Measurements from ENCODE around the gene TNXB. TPM values are rescaled to one million over a fixed set of nuclear protein-coding genes. Genes with fewer than 3 reads are reported as not detected.
A peak's percentile ranks its signal among the peaks of the same experiment; 100 is the strongest.
"Not testable (repeated sequence)": the region's sequence is repeated elsewhere in the genome, so short reads cannot be mapped to it uniquely, and the experiment has no call there.

TNXB gene
- total and polyA plus RNA-seq, 5 experiments from 2014 or later = 0.13 to 17.8 (median 14.5) TPM; not detected in 2

- peaks cover 24 to 40% (median 34%) of the 10 kb centered on the region in 4 donors for H3K4me1 Mint-ChIP-seq
- H3K4me3 Mint-ChIP-seq = peak overlapping the region in 6 of 10 donors; percentile 14 to 69 (median 52)
- DNase-seq = peak in 1 of 10 donors; percentile 31
- peaks cover 3 to 21% (median 7%) of the 10 kb centered on the region in 5 donors for H3K27me3 Mint-ChIP-seq
- peaks cover 0 to 1% (median 0%) of the 10 kb centered on the region in 3 donors for H3K36me3 Mint-ChIP-seq
- no peaks in the 10 kb centered on the region for H3K9me3 Mint-ChIP-seq
- ATAC-seq = peak; percentile 32 to 38
- POLR2A ChIA-PET = no interaction called here
- H3K27ac Mint-ChIP-seq = peak overlapping the region in 8 of 10 donors; percentile 24 to 92 (median 70)
These were observed 977 bp downstream of the TNXB start for GRCh38 chr6:32108094-32108627.

GRCh38 chr6:32107406-32107805, 1.7 kb downstream of the TNXB start:
- ATAC-seq = no peak
- Mint-ChIP-seq H3K4me3 (peak overlapping the region in 2 of 10 donors; percentile 47 to 59), H3K36me3 (peaks cover 0 to 1% (median 0%) of the 10 kb centered on the region in 3 donors), H3K27ac (peak overlapping the region in 2 of 10 donors; percentile 62 to 92), H3K4me1 (peaks cover 24 to 37% (median 33%) of the 10 kb centered on the region in 4 donors), H3K9me3 (no peaks in the 10 kb centered on the region), H3K27me3 (peaks cover 3 to 21% (median 7%) of the 10 kb centered on the region in 5 donors)
- POLR2A ChIA-PET = no interaction called here
- DNase-seq = peak in 1 of 10 donors; percentile 46

- Mint-ChIP-seq H3K9me3 (no peaks in the 10 kb centered on the region), H3K27me3 (peaks cover 5 to 23% (median 7%) of the 10 kb centered on the region in 5 donors), H3K4me1 (peaks cover 24 to 37% (median 30%) of the 10 kb centered on the region in 4 donors), H3K36me3 (peaks cover 0 to 1% (median 0%) of the 10 kb centered on the region in 3 donors), H3K27ac (no peak overlapping the region), H3K4me3 (no peak overlapping the region)
- no peak for DNase-seq
- POLR2A ChIA-PET = no interaction called here
- ATAC-seq = no peak
These were observed 3.7 kb downstream of the TNXB start for GRCh38 chr6:32105433-32105832.

DNA sequence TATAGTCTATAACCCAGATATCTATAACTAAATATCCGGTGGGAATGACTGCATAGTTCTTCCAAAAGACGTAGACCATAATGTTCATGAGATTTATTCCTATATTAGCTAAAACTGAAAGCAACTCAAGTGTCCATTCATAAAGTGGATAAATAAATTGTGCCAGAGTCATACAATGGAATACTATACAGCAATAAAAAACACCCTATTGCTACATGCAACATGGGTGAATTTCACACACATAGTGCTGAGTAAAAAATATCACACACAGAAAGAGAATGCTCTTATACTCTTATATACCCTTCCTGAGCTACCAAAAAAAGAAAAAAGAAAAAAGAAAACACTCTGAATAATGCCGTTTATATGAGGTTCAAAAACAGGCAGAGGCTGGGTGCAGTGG, 6.9 kb downstream of the TNXB start:
- ATAC-seq (no peak), DNase-seq (peak in 1 of 10 donors; percentile 8)
- Mint-ChIP-seq H3K36me3 (peaks cover 0 to 1% (median 0%) of the 10 kb centered on the region in 3 donors), H3K27ac (no peak overlapping the region), H3K4me1 (peaks cover 3 to 9% (median 5%) of the 10 kb centered on the region in 4 donors), H3K4me3 (no peak overlapping the region), H3K9me3 (no peaks in the 10 kb centered on the region), H3K27me3 (peaks cover 11 to 54% (median 23%) of the 10 kb centered on the region in 5 donors)
- POLR2A ChIA-PET = no interaction called here

GRCh38 chr6:32100251-32100650, 8.9 kb downstream of the TNXB start:
- H3K36me3 Mint-ChIP-seq, ATAC-seq, POLR2A ChIA-PET, H3K27ac Mint-ChIP-seq, H3K4me3 Mint-ChIP-seq, H3K9me3 Mint-ChIP-seq: not testable (repeated sequence)
- peaks cover 0 to 12% (median 9%) of the 10 kb centered on the region in 4 donors for H3K4me1 Mint-ChIP-seq
- DNase-seq = peak in 1 of 10 donors; percentile 30
- peaks cover 14 to 65% (median 33%) of the 10 kb centered on the region in 5 donors for H3K27me3 Mint-ChIP-seq

DNA sequence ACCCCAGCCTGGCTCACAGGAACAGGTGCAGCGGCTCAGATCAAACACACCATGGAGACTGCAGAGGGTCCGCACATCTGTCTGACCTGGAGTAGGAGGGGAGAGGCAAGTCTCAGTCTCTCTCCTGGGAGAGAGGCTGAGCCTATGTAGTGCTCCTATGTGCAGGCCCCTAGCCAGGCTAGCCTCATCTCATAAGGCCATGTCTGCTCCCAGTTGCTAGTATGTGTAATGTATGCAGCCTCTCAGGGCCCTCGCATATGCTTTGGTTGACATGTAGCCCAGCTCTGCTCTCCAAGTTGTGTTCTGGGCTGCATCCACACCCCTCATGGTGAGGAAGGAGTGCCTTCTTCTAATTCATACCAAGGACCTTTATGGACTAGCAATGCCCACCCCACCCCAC, 11.8 kb downstream of the TNXB start:
- H3K27me3 Mint-ChIP-seq = peaks cover 12 to 65% (median 31%) of the 10 kb centered on the region in 5 donors
- ATAC-seq = no peak

DNA sequence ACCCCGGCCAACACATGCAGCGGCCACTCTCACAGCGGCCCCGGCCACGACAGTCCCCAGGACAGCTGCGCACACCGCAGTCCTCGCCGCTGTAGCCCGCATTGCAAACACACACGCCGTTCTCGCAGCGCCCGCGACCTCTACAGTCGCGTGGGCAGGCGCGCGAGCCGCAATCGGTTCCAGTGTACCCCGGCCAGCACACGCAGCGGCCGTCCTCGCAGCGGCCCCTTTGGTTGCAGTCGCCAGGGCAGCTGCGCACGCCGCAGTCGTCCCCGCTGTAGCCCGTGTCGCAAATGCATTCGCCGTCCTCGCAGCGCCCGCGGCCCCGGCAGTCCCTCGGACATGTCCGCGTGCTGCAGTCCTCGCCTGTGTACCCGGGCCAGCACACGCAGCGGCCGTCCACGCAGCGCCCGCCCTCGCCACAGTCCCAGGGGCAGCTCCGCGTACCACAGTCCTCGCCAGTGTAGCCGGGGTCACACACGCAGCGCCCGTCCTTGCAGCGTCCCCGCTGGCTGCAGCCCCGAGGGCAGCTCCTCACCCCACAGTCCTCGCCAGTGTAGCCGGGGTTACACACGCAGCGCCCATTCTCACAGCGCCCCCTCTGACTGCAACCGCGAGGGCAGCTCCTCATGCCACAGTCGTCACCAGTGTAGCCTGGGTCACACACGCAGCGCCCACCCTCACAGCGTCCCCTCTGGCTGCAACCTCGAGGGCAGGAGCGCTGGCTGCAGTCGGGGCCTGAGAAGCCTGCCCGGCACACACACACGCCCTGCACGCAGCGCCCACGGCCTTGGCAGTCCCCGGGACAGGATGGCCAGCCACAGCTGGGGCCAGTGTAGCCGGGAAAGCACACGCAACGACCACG, 12.5 kb downstream of the TNXB start:
- no peaks in the 10 kb centered on the region for H3K9me3 Mint-ChIP-seq
- peak overlapping the region in 2 of 10 donors; percentile 40 to 71 for H3K27ac Mint-ChIP-seq
- ATAC-seq (peak; percentile 36 to 53), DNase-seq (peak in 1 of 10 donors; percentile 63)
- peaks cover 10 to 65% (median 34%) of the 10 kb centered on the region in 5 donors for H3K27me3 Mint-ChIP-seq
- H3K4me3 Mint-ChIP-seq = peak overlapping the region in 9 of 10 donors; percentile 16 to 78 (median 39)
- H3K4me1 Mint-ChIP-seq = peaks cover 0 to 14% (median 7%) of the 10 kb centered on the region in 4 donors
- no peaks in the 10 kb centered on the region for H3K36me3 Mint-ChIP-seq
- POLR2A ChIA-PET = no interaction called here

More for the DNA sequence above, 11.8 kb downstream of the TNXB start:
- H3K4me3 Mint-ChIP-seq = peak overlapping the region in 3 of 10 donors; percentile 58 to 67 (median 64)
- H3K36me3 Mint-ChIP-seq = no peaks in the 10 kb centered on the region
- peaks cover 0 to 14% (median 7%) of the 10 kb centered on the region in 4 donors for H3K4me1 Mint-ChIP-seq
- H3K27ac Mint-ChIP-seq = peak overlapping the region in 1 of 10 donors; percentile 44
- peak in 1 of 10 donors; percentile 50 for DNase-seq
- no peaks in the 10 kb centered on the region for H3K9me3 Mint-ChIP-seq
- POLR2A ChIA-PET = no interaction called here

- Mint-ChIP-seq H3K27me3 (peaks cover 10 to 65% (median 34%) of the 10 kb centered on the region in 5 donors), H3K9me3 (no peaks in the 10 kb centered on the region), H3K4me1 (peaks cover 0 to 14% (median 7%) of the 10 kb centered on the region in 4 donors), H3K36me3 (no peaks in the 10 kb centered on the region), H3K27ac (peak overlapping the region in 1 of 10 donors; percentile 18), H3K4me3 (peak overlapping the region in 8 of 10 donors; percentile 4 to 77 (median 56))
- peak; percentile 59 to 61 for ATAC-seq
- DNase-seq = peak in 1 of 10 donors; percentile 45
- POLR2A ChIA-PET = no interaction called here
These were observed 13.1 kb downstream of the TNXB start for GRCh38 chr6:32096087-32096393.

- POLR2A ChIA-PET = no interaction called here
- Mint-ChIP-seq H3K9me3 (no peaks in the 10 kb centered on the region), H3K36me3 (no peaks in the 10 kb centered on the region), H3K4me1 (peaks cover 0 to 14% (median 7%) of the 10 kb centered on the region in 4 donors), H3K27me3 (peaks cover 11 to 64% (median 34%) of the 10 kb centered on the region in 5 donors), H3K4me3 (peak overlapping the region in 8 of 10 donors; percentile 4 to 77 (median 56)), H3K27ac (peak overlapping the region in 1 of 10 donors; percentile 18)
- ATAC-seq (peak; percentile 54 to 59), DNase-seq (peak in 1 of 10 donors; percentile 37)
These were observed 13.6 kb downstream of the TNXB start for GRCh38 chr6:32095338-32096086.

DNA sequence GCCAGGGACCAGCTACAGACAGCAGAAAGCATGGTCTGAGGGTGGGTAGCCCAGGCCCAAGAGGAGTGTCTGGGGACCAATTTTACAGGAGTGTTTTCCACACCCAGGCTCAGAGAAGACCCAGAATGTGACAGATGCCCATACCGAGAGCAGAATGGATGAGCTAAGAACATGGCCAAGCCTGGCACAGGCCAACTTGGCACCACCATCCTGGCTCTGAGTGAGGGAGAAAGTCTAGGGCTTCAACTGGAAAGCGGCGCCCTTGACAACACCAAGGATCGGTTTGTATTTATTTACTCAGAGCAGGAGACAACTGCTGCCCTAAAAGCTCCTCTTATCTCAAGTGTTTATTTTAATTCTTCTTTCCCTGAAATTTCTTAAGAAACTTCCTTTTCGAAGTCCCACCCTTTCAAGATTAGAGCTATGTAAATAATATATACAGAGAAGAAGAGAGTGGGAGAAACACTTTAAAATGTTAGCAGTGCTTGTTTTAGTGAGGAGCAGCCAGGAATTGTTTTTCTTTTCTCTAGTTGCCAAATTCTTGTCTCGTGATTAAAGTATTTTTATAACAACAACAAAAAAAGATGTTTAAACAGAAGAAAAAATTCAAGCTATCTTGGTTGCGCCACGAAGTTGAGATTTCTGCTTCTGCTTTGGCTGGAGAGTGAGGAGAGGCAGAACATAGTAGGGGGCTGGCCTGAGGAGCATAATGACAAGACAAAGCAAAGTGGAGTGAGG, 16.2 kb downstream of the TNXB start:
- POLR2A ChIA-PET = no interaction called here
- Mint-ChIP-seq H3K4me1 (peaks cover 0 to 14% (median 7%) of the 10 kb centered on the region in 4 donors), H3K27ac (peak overlapping the region in 2 of 10 donors; percentile 11 to 17), H3K27me3 (peaks cover 5 to 38% (median 27%) of the 10 kb centered on the region in 5 donors), H3K36me3 (no peaks in the 10 kb centered on the region), H3K4me3 (no peak overlapping the region), H3K9me3 (no peaks in the 10 kb centered on the region)
- DNase-seq (no peak), ATAC-seq (no peak)

DNA sequence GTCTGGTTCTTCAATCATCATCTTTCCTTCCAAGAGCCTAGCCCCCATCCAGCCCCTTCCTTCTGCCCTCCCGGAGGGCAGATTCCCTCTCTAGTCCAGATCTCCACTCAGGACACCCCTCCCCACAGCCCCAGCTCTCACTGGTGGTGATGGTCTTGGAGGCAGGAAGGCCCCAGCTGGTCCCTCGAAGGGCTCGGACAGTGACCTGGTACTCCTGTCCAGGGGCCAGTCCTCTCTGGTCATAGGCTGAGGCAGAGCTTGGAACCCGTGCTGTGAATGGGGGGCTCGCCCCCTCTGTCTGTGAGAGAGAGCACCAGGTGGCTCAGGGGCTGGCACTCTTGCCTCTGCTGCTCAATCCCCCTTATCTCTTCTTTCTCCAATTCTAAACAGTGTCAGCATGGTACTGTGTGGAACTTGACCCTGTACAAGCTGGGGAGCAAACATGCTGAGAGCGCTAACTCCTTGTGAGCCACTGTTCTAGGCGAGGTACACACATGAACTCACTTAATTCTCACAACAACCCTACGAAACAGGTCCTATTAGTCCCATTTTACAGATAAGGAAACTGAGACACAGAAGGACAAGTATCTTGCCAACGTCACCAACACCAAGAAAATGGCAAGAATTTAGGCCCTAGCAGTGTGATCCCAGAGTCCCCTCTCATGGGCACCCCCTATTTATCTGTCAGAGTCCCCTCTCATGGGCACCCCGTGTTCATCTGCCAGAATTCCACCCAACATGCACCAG, 19.9 kb downstream of the TNXB start:
- peak overlapping the region in 3 of 10 donors; percentile 18 to 54 (median 30) for H3K4me3 Mint-ChIP-seq
- H3K36me3 Mint-ChIP-seq = peaks cover 0 to 2% (median 0%) of the 10 kb centered on the region in 3 donors
- DNase-seq (peak in 1 of 10 donors; percentile 57), ATAC-seq (no peak)
- peaks cover 6 to 36% (median 32%) of the 10 kb centered on the region in 5 donors for H3K27me3 Mint-ChIP-seq
- POLR2A ChIA-PET = no interaction called here
- no peaks in the 10 kb centered on the region for H3K9me3 Mint-ChIP-seq
- peaks cover 0 to 5% (median 3%) of the 10 kb centered on the region in 4 donors for H3K4me1 Mint-ChIP-seq
- peak overlapping the region in 1 of 10 donors; percentile 24 for H3K27ac Mint-ChIP-seq

Data from naive thymus-derived CD8-positive, alpha-beta T cell (primary cell).